ENCODE measurements around the gene ANGPTL1. TPM values are rescaled to one million over a fixed set of nuclear protein-coding genes. Genes with fewer than 3 reads are reported as not detected.

ANGPTL1 gene
- total and polyA plus RNA-seq, 2 of the 13 experiments (the other 11 are each of a cell fraction or from before 2014, with no cell fraction given), result 2.9 to 9.3 TPM

DNA sequence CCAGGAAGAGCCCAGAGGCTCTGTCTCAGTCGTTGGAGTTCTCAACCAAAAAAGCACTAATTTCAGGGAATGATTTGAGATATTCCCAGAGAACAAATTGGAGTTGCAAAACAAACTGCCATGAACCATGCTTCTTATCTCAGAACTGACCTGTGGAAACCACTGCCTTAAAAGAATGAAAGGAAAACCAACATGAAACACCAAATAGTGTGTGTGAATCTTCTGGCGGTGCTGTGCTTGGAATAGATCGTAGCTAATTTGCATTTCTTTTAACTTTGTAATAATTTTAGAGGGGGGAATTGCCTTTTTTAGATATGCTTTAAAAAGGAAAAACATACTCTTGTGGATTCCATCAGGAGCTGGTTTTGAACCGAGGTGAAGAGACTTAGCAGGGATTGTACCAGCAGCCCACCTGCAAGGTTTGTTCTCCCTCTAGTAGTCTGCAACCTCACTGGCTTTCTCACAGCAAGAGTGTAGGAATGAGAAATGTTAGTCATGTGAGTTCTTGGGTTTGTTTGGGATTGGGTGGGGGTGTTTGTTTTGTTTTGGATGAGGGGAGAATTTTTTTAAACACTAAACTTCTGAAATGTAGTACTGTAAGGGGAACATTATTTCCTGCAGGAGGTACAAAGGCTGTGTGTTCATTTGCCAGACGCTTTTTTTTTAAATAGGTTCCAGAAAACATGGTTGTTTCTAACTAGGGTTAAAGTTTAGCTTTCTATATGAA, 45.7 kb upstream of the ANGPTL1 start (continued):
- TF ChIP-seq, protein P1, sequence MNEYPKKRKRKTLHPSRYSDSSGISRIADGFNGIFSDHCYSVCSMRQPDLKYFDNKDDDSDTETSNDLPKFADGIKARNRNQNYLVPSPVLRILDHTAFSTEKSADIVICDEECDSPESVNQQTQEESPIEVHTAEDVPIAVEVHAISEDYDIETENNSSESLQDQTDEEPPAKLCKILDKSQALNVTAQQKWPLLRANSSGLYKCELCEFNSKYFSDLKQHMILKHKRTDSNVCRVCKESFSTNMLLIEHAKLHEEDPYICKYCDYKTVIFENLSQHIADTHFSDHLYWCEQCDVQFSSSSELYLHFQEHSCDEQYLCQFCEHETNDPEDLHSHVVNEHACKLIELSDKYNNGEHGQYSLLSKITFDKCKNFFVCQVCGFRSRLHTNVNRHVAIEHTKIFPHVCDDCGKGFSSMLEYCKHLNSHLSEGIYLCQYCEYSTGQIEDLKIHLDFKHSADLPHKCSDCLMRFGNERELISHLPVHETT (CRISPR knock-in tag; conservative IDR thresholded peaks at IDR 0.05), result no peak
- TF ChIP-seq, protein P2, sequence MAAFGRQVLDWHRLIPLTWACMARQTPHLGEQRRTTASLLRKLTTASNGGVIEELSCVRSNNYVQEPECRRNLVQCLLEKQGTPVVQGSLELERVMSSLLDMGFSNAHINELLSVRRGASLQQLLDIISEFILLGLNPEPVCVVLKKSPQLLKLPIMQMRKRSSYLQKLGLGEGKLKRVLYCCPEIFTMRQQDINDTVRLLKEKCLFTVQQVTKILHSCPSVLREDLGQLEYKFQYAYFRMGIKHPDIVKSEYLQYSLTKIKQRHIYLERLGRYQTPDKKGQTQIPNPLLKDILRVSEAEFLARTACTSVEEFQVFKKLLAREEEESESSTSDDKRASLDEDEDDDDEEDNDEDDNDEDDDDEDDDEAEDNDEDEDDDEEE (CRISPR knock-in tag; IDR thresholded peaks at IDR 0.05), result no peak
- TF ChIP-seq EZH2 (conservative IDR thresholded peaks at IDR 0.05; ENCODE audit: low read depth, low read length), result no peak
- TF ChIP-seq PHF21A (CRISPR knock-in tag; IDR thresholded peaks at IDR 0.05), result peak; percentile 65
- TF ChIP-seq, protein P3, sequence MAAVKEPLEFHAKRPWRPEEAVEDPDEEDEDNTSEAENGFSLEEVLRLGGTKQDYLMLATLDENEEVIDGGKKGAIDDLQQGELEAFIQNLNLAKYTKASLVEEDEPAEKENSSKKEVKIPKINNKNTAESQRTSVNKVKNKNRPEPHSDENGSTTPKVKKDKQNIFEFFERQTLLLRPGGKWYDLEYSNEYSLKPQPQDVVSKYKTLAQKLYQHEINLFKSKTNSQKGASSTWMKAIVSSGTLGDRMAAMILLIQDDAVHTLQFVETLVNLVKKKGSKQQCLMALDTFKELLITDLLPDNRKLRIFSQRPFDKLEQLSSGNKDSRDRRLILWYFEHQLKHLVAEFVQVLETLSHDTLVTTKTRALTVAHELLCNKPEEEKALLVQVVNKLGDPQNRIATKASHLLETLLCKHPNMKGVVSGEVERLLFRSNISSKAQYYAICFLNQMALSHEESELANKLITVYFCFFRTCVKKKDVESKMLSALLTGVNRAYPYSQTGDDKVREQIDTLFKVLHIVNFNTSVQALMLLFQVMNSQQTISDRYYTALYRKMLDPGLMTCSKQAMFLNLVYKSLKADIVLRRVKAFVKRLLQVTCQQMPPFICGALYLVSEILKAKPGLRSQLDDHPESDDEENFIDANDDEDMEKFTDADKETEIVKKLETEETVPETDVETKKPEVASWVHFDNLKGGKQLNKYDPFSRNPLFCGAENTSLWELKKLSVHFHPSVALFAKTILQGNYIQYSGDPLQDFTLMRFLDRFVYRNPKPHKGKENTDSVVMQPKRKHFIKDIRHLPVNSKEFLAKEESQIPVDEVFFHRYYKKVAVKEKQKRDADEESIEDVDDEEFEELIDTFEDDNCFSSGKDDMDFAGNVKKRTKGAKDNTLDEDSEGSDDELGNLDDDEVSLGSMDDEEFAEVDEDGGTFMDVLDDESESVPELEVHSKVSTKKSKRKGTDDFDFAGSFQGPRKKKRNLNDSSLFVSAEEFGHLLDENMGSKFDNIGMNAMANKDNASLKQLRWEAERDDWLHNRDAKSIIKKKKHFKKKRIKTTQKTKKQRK (IDR thresholded peaks at IDR 0.05; ENCODE audit: low read length), result no peak
- TF ChIP-seq BRCA1 (CRISPR knock-in tag; IDR thresholded peaks at IDR 0.05), result no peak
- TF ChIP-seq SOX13 (IDR thresholded peaks at IDR 0.05), result no peak
- peak in 1 of 2 experiments; percentile 74; a peak in 2 of 4 replicates for TF ChIP-seq SOX13 (CRISPR knock-in tag; conservative IDR thresholded peaks at IDR 0.05 in 1 of 2, IDR thresholded peaks at IDR 0.05 in 1 of 2)
- TF ChIP-seq, protein P4, sequence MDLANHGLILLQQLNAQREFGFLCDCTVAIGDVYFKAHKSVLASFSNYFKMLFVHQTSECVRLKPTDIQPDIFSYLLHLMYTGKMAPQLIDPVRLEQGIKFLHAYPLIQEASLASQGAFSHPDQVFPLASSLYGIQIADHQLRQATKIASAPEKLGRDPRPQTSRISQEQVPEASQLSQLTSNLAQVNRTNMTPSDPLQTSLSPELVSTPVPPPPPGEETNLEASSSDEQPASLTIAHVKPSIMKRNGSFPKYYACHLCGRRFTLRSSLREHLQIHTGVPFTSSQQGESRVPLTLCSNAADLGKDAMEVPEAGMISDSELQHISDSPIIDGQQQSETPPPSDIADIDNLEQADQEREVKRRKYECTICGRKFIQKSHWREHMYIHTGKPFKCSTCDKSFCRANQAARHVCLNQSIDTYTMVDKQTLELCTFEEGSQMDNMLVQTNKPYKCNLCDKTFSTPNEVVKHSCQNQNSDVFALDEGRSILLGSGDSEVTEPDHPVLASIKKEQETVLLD (CRISPR knock-in tag; IDR thresholded peaks at IDR 0.05; ENCODE audit: low read depth), result no peak
- TF ChIP-seq ZNF790 (CRISPR knock-in tag; IDR thresholded peaks at IDR 0.05; ENCODE audit: borderline replicate concordance), result no peak
- TF ChIP-seq, protein P5, sequence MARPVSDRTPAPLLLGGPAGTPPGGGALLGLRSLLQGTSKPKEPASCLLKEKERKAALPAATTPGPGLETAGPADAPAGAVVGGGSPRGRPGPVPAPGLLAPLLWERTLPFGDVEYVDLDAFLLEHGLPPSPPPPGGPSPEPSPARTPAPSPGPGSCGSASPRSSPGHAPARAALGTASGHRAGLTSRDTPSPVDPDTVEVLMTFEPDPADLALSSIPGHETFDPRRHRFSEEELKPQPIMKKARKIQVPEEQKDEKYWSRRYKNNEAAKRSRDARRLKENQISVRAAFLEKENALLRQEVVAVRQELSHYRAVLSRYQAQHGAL (CRISPR knock-in tag; IDR thresholded peaks at IDR 0.05; ENCODE audit: not compliant biosample characterization), result no peak
- TF ChIP-seq, protein P6, sequence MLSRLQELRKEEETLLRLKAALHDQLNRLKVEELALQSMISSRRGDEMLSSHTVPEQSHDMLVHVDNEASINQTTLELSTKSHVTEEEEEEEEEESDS (CRISPR knock-in tag; IDR thresholded peaks at IDR 0.05; ENCODE audit: borderline replicate concordance), result no peak
- TF ChIP-seq JUNB (CRISPR knock-in tag; IDR thresholded peaks at IDR 0.05; ENCODE audit: borderline replicate concordance), result no peak
- peak; percentile 87 for TF ChIP-seq SOX5 (CRISPR knock-in tag; IDR thresholded peaks at IDR 0.05; ENCODE audit: borderline replicate concordance)
- TF ChIP-seq ZNF598 (CRISPR knock-in tag; IDR thresholded peaks at IDR 0.05; ENCODE audit: borderline replicate concordance), result no peak
- no peak for TF ChIP-seq NAIF1 (CRISPR knock-in tag; IDR thresholded peaks at IDR 0.05; ENCODE audit: borderline replicate concordance)
- no peak for TF ChIP-seq ZSCAN30 (CRISPR knock-in tag; IDR thresholded peaks at IDR 0.05)
- TF ChIP-seq, protein P7, sequence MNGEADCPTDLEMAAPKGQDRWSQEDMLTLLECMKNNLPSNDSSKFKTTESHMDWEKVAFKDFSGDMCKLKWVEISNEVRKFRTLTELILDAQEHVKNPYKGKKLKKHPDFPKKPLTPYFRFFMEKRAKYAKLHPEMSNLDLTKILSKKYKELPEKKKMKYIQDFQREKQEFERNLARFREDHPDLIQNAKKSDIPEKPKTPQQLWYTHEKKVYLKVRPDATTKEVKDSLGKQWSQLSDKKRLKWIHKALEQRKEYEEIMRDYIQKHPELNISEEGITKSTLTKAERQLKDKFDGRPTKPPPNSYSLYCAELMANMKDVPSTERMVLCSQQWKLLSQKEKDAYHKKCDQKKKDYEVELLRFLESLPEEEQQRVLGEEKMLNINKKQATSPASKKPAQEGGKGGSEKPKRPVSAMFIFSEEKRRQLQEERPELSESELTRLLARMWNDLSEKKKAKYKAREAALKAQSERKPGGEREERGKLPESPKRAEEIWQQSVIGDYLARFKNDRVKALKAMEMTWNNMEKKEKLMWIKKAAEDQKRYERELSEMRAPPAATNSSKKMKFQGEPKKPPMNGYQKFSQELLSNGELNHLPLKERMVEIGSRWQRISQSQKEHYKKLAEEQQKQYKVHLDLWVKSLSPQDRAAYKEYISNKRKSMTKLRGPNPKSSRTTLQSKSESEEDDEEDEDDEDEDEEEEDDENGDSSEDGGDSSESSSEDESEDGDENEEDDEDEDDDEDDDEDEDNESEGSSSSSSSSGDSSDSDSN (CRISPR knock-in tag; IDR thresholded peaks at IDR 0.05), result no peak
